Central memory CD4-positive, alpha-beta T cell (primary cell): Measurements from ENCODE around the gene NIPAL4.
"Not testable (repeated sequence)": the region's sequence is repeated elsewhere in the genome, so short reads cannot be mapped to it uniquely, and the experiment has no call there.

Experiments
- DNase-seq: peaks from one replicate; pipeline ENCODE4 v3.0.0; 2022

NIPAL4 gene

DNA sequence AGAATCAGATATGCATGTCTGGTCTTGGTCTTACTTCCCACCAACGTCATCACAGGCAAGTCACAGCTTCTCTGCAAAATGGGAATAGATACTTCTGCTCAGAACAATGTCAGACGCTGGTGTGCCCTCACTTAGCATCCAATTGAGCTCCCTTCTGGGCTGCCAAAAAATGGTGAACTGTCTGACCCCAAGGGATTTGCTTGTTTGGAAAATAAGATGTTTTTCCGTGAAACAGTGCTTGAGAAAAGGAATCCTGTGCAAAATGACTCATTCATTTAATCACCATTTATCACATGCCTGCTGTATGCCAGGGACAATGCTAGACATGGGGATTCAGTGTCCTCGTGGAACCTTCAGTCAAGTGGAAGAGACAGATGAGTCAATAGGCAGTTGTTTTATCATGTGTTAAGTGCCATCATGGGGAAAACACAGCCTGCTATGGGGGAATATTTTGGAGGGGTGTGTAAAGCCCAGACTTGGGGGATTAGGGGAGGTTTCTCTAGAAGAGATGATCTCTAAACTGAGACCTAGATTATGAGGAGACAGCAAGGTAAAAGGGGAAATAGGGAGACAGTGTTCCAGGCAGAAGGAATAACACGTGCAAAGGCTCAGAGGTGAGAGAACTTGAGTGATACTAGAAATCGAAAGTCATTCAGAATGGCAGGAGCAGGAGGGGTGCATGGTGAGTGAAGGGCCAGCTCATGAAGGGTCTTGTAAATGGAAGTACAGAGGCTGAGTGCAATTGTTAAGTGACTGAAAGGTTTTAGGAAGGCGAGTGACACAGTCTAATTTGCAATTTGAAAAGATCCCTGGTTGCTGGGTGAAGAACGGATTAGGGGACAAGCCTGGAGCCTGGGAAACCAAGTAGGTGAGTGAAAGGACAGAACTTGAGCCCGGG is 3.9 kb downstream of the NIPAL4 start:
- DNase-seq: no peak

DNA sequence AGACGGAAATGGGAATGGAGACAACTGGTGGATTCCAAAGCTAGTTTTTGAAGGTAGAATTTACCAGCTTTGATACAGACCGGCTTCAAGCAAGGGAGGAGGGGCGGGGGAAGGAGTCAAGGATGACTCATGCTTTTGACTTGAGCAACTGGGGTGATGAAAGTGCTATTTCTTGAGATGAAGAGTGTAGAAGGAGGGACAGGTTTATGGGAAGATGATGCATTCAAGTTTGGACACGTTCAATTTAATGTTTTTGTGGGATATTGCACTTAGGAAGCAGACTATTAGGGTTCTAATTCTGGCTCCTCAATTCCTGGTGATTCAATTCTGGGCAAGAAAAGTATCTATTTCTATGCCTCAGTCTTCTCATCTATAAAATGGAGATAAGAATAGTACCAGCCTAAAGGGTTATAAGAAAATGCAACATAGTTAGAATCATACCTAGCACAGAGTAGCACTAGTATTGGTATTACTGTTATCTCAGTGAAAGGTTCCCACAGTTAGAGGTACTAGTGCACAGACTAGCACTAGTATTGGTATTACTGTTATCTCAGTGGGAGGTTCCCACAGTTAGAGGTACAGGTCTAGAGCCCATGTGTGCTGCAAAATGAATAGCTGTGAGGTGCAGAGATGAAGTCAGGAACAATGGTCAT is 4.6 kb downstream of the NIPAL4 start:
- no peak for DNase-seq

DNA sequence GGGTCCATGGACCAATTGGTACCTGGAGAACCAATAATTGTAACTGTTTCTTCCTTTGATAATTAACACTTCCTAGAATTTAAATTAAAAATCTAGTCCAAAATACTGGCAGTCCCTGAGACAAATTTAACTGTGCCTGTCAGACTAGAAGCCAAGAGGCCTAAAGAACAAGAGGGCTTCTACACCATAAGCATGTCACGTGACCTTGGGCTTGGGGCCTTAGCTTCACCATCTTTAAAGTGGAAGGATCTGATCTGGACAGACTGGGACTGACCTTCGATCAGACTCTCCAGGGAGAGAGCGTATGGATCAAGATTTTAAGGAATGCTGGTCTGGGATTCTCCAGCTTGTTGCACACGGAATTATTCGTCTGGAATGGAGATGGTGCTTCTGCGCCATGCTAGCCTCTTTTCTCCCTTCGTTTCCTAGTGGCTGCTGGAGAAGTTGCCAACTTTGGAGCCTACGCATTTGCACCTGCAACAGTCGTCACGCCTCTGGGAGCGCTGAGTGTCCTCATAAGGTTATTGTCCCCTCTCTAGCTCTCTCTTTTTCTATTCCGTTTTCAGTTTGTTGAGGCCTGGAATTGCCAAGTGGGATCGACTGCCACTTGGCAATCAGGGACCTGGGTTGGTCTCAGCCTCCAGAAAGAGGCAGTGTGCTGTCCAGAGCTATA is 8.4 kb downstream of the NIPAL4 start:
- DNase-seq: no peak

DNA sequence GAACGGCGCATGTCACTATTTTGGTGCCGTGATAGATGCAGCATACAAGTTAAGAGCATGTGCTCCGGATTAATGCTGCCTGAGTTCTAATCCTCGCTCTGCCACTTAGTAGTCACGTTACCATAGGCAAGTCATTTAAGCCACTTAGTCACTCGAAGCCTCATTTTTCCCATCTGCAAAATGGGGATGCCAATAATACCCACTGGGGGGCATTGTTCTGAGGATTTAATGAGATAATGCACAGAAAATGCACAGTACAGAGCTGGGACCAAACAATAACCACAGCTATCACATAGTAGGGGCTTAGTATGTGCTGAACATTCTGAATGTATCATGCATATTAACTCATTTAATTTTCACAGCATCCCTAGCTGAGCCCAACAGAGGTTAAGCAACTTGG is 9.1 kb downstream of the NIPAL4 start:
- no peak for DNase-seq

DNA sequence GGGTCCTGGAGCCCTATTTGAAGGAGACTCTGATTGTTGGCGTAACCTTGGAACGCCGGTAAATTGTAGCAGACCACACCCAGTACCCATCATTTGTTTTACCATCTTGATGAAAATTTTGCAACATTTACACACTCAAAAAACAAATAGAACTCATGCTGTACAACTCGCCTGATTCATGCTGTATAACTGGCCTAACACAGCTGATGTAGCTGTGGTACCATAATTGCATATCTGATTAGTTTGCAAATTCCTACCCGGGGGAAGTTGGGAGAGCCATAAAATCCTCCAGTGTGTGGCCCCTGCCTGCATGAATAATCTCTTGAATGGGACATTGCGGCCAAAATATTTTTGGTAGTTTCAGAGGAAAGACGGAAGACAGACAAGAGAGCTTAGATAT is 9.7 kb downstream of the NIPAL4 start:
- DNase-seq: no peak

DNA sequence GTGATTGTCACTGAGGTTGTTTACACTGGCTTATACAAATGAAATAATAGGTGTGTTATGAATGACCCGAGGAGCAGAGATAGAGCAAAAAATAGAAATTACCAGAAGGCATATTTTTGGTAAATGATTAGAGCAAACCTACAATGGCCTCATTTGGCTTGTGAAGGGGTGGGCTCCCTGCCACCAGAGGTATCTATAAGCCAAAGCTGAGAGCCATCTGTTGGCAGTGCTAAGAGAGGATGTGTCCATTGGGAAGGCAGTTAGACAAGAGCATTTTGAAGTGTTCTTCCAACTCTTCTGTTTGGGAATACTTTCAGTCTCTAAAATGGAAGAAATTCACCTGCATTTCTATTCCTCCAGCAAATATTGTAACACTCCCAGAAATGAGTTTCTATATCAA is 10.6 kb downstream of the NIPAL4 start:
- DNase-seq: no peak

DNA sequence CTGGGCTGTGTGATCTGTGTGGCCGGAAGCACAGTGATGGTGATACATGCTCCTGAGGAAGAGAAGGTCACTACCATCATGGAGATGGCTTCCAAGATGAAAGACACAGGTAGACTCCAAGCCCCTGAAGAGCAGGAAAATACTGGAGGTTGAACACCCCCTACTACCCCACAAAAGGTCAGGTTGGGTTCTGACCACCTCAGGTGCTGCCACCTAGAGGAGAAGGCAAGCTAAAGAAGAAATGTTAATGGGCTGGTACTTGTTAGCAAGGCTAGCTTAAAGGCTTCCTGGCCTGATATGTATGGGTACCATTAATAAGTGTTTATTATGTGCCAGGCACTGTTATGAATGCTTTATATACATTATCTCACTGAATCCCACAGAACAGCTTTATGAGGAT is 11.7 kb downstream of the NIPAL4 start:
- DNase-seq: no peak

DNA sequence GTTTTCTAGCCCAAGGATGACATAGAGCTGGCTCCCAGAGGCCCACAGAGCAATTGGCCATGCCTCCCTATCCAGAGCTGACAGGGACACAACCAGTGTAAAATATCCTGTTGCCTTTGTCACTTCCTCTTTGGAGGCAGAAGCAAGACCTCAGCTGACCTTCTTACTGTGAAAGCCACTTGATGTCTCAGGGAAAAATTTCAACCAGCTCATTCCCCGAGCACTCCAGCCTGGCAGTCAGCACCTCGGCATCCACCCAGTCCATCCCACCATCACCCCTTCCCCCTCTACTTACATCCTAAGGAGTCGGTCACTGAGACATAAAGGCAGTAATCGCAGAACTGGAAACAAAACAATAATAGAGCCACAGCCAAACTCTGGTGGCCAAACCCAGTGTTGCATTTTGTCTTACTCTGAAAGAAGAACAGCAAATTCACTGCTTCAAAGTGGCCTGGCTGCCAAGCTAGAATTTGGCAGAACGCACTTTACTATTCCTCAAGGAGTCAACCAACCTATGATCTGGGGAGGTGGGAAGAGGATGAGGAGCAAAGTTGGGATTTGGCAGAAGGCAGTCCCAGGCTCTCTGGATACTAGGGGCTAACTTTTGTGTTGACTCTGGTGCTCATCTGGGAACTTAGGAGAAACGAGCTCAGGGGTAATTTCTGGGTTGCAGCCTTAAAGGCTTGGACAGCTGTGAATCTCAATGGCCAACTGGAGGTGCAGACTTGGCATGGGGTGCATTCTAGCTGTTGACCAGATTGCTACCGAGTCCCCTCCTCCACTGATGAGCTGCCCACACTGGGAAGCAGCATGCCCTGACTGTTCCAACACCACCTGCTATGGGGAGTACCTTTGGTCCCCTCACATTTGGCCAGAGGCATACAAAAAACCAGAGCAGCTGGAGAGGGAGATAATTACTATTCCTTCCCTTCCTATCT is 13.6 kb downstream of the NIPAL4 start:
- DNase-seq: no peak

DNA sequence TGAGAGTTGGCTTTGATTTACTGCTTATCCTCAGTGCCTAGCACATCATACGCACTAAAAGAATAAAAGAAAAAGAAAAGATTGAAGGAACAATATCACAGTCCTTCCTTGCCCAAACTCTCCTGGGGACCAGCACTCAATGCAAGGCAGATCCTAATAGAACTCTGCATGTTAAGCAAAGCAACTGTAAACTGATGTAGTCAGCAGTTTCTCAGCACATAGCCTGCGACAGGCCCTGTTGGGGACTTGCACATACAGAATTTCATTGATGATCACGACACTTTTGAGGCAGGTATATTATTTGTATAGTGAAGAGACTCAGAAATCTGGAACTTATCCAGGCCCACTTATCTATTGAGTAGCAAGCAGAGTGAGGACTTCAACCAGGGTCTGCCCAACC is 15.4 kb downstream of the NIPAL4 start:
- no peak for DNase-seq

DNA sequence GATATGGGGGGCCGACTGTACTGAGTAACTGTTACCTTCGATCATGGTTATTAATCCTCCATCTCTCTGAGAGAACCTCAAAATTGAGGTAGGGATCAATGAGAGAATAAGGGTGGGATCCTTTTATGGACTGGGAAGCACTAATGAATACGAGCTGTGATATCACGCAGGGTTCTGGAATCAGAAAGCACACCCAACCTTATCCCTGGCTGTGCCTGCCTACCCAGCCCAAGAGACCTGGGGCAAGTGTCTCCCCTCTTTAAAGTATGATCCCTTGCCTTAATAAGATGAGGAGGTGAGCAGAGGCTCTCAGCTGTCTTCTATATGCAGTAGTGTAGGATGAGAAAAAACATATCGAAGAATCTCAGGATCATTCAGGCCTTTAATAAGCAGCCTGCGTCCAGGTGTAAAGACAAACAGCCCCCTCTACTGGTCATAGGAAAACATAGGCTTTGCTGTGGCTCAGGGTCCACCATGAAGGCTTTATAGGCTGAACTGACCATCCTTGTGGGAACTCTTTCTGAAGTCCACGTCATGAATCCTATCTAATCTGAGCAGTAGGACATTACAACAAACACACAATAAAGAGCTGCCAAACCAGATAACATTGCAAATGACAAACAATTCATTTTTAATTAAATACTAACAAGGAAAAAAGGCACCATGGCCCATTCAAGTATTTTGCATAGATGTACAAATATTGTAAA is 16.8 kb downstream of the NIPAL4 start:
- DNase-seq: peak; percentile 16

DNA sequence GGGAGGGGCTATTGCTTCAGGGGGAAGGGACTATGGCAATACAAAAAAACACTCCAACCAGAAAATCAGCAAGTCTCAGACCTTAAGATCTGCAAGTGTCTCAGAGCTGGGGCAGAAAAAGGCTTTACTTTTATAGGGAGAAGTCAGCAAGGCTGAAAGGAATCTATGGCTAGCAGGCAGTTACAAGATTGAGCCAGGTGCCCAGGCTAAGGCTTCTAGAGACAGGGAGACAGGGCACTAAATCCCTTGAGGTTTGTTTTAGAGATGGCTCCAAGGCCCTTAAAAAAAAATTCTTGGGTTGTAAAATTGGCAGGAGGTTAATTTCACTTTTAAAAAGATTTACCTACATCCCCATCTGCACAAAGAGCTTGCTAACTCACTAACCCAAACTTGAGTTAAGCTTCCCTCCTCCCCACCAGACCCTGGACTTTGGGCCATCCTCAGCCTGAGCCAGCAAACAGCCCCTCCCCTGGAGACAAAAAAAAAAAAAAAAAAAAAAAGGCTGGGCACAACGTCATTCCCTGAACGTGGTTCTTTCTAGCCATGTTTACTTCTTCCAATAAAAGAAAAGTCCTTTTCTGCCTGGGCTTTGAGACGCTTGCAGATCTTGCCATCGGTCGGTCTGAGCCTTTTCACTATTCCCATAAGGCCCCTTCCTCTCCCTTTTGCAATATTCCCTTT is 17.9 kb downstream of the NIPAL4 start:
- DNase-seq: no peak

DNA sequence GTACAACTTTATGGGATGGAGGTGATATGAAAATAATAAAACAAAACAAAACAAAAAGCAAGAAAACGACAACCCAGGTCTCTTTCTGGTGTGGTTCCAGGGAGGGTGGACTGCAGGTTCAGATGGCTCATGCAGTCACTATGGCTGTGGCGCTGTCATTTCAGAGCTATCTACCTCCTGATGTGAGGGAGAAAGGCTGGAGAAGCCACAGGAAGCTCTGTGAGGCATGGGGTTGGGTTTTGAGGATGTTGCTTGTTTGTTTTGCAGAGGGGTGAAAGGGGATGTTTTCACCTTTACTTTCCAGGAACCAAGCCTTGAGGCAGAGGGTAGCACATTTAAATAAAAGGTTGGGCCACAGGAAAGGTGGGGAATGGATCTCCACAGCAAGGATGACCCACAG is 18.7 kb downstream of the NIPAL4 start:
- DNase-seq: no peak

DNA sequence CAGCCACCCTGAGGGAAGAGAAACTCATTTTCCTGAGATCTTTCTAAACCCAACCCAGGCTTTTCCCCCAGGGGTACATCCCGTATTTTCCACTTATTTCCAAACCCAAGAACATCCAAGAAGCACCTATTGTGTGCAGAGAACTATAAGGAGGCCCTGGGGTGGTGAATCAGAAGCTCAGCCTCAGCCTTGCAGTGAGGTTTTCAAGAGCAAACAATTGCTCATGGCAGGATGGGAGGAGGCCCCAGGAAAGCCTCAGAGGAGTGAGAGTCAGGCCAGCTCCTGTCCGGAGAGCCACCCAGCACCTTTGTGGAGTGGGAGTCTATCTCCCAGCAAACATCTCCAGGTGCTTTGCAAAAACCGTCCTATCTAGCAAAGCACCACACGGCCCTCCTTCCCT is 19.2 kb downstream of the NIPAL4 start:
- no peak for DNase-seq

DNA sequence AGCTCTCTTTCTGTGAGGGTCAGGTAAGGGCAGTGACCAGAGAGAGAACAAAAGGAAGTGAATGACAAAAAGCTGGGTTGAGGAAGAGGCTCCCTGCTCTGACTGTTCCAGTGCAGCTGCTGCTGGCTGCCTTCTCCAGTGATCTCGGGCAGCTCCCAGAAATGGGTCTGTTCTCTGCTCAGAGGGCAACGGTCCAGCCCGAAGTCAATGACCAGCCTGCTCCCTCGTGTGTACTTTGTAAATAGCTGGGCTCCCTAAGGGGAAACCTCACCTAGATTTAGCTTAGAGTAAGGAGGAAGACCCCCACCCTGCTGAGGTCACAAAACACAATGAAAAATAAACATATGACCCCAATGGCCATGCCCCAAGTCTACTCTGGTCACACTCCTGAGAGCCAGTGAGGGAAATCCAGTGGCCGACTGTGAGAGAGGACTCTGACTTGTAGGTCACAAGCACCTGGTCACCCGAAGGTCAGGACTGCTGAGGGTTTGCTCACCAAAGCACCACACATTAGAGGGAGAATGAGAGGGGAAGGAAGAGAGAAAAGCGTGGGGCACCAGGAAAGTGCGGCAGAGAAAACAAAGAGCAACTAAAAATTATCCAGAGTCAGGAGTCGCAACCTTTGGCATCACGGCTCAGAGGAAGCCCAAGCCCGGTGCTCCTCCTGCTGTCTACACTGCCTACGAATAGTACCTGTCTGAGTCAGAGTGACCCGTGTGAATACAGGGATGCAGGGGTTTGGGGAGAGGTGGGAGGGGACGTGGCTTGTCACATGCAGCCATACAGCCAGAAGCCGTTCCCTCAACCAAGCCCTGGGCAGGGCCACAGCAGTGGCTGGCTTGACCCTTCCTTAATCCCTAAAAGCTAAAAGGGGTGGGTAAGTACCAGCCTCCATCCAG is 19.8 kb downstream of the NIPAL4 start:
- DNase-seq: no peak

DNA sequence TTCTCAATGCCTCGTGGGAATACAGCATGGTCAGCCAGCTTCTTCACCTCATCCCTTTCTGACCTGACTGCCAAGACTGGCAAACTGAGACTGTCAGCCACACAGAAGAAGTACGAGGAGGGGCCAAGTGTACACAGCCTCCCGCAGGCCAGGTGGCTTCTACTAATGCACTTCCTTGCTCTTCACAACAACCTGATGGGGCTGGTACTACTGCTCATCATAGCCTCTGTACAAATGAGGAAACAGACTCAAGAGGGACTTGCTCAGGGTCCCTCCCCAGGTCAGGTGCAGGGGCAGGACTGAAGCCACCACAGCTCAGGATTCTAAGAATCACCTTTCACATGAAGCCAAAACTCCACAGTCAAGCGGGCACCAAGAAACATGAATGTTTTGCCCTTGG is 21.3 kb downstream of the NIPAL4 start:
- DNase-seq: no peak

DNA sequence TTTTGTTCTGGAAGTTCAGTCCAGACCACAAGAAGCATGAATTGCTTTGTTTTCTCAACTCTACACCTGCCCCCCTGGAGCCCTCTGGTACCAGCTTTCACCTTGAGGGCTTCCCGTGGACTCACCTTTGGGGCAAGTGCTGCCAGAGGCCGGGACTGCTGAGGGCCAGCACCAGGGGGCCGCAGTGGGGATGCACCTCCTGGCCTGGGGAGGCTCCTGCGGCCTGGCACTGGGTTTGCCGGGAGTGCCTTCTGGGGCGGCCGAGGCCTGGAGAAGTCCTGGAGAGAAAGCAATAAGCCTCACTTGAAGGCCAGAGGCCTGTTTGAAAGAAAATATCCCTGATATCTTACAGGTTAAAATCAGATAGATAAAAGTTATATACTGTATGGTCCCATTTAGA is 21.7 kb downstream of the NIPAL4 start:
- DNase-seq: no peak

DNA sequence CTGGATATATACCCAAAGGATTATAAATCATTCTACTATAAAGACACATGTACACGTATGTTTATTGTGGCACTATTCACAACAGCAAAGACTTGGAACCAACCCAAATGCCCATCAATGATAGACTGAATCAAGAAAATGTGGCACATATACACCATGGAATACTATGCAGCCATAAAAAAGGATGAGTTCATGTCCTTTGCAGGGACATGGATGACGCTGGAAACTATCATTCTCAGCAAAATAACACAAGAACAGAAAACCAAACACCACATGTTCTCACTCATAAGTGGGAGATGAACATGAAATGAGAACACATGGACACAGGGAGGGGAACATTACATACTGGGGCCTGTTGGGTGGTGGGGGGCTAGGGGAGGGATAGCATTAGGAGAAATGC is 22.7 kb downstream of the NIPAL4 start:
- not testable (repeated sequence) for DNase-seq

DNA sequence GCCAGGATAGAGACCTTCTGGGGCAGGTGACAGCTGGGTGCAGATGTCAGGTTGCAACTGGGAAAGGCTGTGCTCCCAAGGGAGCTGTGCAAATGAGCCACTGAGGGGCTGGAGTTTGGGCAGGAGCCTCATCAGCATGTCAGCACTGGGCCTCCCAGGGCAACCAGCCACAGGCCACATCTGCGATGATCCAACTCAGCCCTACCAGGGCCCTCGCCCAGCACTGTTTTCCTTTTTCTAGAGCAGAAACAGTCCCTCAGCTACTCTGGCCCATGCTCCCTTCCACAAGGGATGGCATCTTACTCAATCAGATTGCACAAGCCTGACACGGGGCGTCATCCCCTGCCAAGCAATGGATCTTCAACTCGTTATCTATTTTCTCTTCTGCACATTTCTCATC is 24.8 kb downstream of the NIPAL4 start:
- no peak for DNase-seq

DNA sequence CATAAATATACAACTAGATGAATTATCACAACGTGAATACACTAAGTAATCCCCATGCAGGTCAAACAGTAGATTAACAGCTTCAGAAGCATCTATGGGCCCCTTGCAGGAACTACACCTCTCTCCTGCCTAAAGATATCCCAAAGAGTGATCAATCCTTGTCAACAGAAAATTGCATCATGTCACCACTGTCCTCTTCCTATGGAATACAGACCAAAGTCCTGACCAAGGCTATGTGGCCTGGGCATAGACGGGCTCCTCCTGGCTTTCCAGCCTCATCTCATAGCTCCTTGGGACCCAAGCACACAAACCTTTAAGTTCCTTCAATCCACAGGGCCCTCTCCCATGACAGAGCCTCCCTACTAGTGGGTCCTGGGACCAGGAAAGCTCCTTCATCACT is 25.3 kb downstream of the NIPAL4 start:
- no peak for DNase-seq

DNA sequence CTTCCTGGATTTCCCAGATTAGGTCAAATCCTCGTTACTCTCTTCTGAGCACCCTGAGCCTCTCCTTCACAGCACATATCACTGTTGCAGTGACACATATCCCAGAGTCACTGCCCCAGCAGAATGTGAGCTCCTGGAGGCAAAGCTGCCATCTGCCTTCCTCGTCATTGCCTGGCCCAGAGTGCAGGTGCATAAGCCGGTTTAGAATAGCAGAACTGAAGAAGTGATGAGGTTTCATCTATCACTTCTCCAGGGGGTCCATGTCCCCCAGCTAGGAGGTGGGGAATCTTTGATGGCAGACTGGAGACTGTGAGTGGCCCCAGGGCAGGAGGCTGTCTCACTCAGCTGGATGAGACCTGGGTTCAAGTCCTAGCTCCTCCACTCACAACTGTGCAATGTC is 25.8 kb downstream of the NIPAL4 start:
- no peak for DNase-seq
